ENCODE results near the gene SERPINE1. TPM values are rescaled to one million over a fixed set of nuclear protein-coding genes. Genes with fewer than 3 reads are reported as not detected.
A peak's percentile ranks its signal among the peaks of the same experiment; 100 is the strongest.

SERPINE1 gene
- total and polyA plus RNA-seq, 2 of the 13 experiments (the other 11 are each of a cell fraction or from before 2014, with no cell fraction given), result 21.2 to 1,576 TPM

- TF ChIP-seq RERE (CRISPR knock-in tag; IDR thresholded peaks at IDR 0.05; ENCODE audit: low read depth) (peak; percentile 50), ZNF225 (CRISPR knock-in tag; IDR thresholded peaks at IDR 0.05) (peak; percentile 96; the same call in 1 of the 2 replicates), SATB2 (CRISPR knock-in tag; IDR thresholded peaks at IDR 0.05) (peak; percentile 98), NFIC (IDR thresholded peaks at IDR 0.05; ENCODE audit: low read length) (no peak), ZNF558 (CRISPR knock-in tag; IDR thresholded peaks at IDR 0.05; ENCODE audit: borderline replicate concordance) (peak; percentile 99; the same call in 1 of the 2 replicates), ZNF510 (CRISPR knock-in tag; IDR thresholded peaks at IDR 0.05; ENCODE audit: low read depth) (peak; percentile 93), ZNF891 (CRISPR knock-in tag; IDR thresholded peaks at IDR 0.05) (peak; percentile 90), MYNN (CRISPR knock-in tag; IDR thresholded peaks at IDR 0.05; ENCODE audit: low read depth) (peak; percentile 98), MZF1 (CRISPR knock-in tag; IDR thresholded peaks at IDR 0.05; ENCODE audit: borderline replicate concordance) (peak; percentile 84; the same call in 1 of the 2 replicates), ZNF235 (CRISPR knock-in tag; IDR thresholded peaks at IDR 0.05; ENCODE audit: borderline replicate concordance) (peak; percentile 100), KLF12 (CRISPR knock-in tag; IDR thresholded peaks at IDR 0.05; ENCODE audit: borderline replicate concordance) (peak; percentile 97), ZNF275 (CRISPR knock-in tag; IDR thresholded peaks at IDR 0.05; ENCODE audit: borderline replicate concordance) (peak; percentile 99), ZNF263 (CRISPR knock-in tag; IDR thresholded peaks at IDR 0.05) (peak; percentile 84), MIXL1 (CRISPR knock-in tag; IDR thresholded peaks at IDR 0.05) (peak; percentile 94), ATAD3A (CRISPR knock-in tag; IDR thresholded peaks at IDR 0.05) (peak; percentile 96; the same call in 1 of the 2 replicates), DMAP1 (CRISPR knock-in tag; IDR thresholded peaks at IDR 0.05) (peak; percentile 62; the same call in 1 of the 2 replicates), RFX3 (CRISPR knock-in tag; IDR thresholded peaks at IDR 0.05) (peak; percentile 53; the same call in 1 of the 2 replicates), ZNF292 (CRISPR knock-in tag; IDR thresholded peaks at IDR 0.05; ENCODE audit: borderline replicate concordance, low read depth) (no peak), SRSF9 (IDR thresholded peaks at IDR 0.05; ENCODE audit: borderline replicate concordance, insufficient read depth, low read depth, low read length, poor library complexity, severe bottlenecking) (no peak), POLR2AphosphoS2 (IDR thresholded peaks at IDR 0.05; ENCODE audit: low read depth, low read length) (no peak), ZFP1 (CRISPR knock-in tag; IDR thresholded peaks at IDR 0.05) (peak; percentile 96), RNF2 (conservative IDR thresholded peaks at IDR 0.05; ENCODE audit: low read depth) (peak; percentile 64; the same call in 1 of the 2 replicates)
These were observed 38.4 kb downstream of the SERPINE1 start, which contains the start of gene VGF (continued) for GRCh38 chr7:101165075-101165957.

Measured in HepG2 (cell line).